Measurements from ENCODE around the gene CGAS. TPM values are rescaled to one million over a fixed set of nuclear protein-coding genes. Genes with fewer than 3 reads are reported as not detected.
A peak's percentile ranks its signal among the peaks of the same experiment; 100 is the strongest.

CGAS gene
- total RNA-seq, 2 experiments from 2014 or later = 11.0 to 11.9 TPM

DNA sequence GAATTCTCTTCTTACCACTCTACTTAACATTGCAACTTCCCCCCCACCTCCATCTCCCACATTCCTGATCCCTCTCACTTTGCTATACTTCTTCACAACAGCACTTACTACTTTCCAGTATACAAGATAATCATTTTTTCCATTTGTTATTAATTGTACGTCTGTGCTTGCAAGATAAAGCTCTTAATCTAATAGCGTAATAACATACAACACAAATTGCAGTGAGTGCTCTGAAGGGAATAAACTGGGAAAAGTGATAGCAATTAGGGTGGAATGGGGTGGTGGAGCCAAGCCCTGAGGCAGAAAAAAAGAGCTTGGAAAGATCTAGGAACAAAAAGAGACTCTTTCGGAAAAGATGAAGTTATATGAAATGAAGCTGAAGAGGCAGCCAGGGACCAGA is 8.5 kb downstream of the CGAS start:
- H3K4me1 Mint-ChIP-seq (ENCODE audit: low read depth) = peaks cover 23% of the 10 kb centered on the region
- Histone ChIP-seq H3K4me1 (ENCODE audit: insufficient read depth, low read length) (peaks cover 23% of the 10 kb centered on the region), H3K27me3 (ENCODE audit: control insufficient read depth in 1 of 2, insufficient read depth in 2 of 2, low read length in 2 of 2) (no peaks in the 10 kb centered on the region), H3K4me3 (ENCODE audit: low read length) (no peak overlapping the region), H3K36me3 (ENCODE audit: insufficient read depth, low read length) (peaks cover 46% of the 10 kb centered on the region), H3K27ac (ENCODE audit: low read depth in 1 of 2, low read length in 2 of 2) (no peak overlapping the region), H3K9me3 (ENCODE audit: control insufficient read depth in 1 of 2, insufficient read depth in 1 of 2, low read length in 2 of 2) (no peaks in the 10 kb centered on the region)
- no peaks in the 10 kb centered on the region for H3K27me3 Mint-ChIP-seq
- DNase-seq = no peak
- ChIA-PET POLR2A (interaction anchor here (2.4 kb wide), 1 partner anchor 18 kb away, joined by 6 read pairs; the partner anchor contains the start of gene MTO1), CTCF (no interaction called here)
- no peak overlapping the region for H3K27ac Mint-ChIP-seq
- TF ChIP-seq CTCF (IDR thresholded peaks at IDR 0.05) = no peak
- H3K4me3 Mint-ChIP-seq = no peak overlapping the region
- intact Hi-C loops (cut with DNase I, micrococcal nuclease) = no loop called here
- H3K9me3 Mint-ChIP-seq = no peaks in the 10 kb centered on the region
- no peak for ATAC-seq (ENCODE audit: poor library complexity)
- peaks cover 65% of the 10 kb centered on the region for H3K36me3 Mint-ChIP-seq (ENCODE audit: low read depth)

- Mint-ChIP-seq H3K36me3 (ENCODE audit: low read depth) (peaks cover 57% of the 10 kb centered on the region), H3K4me3 (no peak overlapping the region), H3K4me1 (ENCODE audit: low read depth) (peaks cover 4% of the 10 kb centered on the region), H3K27me3 (no peaks in the 10 kb centered on the region), H3K9me3 (no peaks in the 10 kb centered on the region), H3K27ac (no peak overlapping the region)
- no peak for DNase-seq
- ChIA-PET CTCF (no interaction called here), POLR2A (interaction anchor here (0.9 kb wide), 1 partner anchor 26 kb away, joined by 3 read pairs; the partner anchor contains the start of gene MTO1)
- no peak overlapping the region for H3K27ac ChIP-seq (ENCODE audit: low read depth in 1 of 2, low read length in 2 of 2)
- H3K4me3 ChIP-seq (ENCODE audit: low read length) = no peak overlapping the region
- intact Hi-C loops (cut with DNase I, micrococcal nuclease) = no loop called here
- peaks cover 72% of the 10 kb centered on the region for H3K36me3 ChIP-seq (ENCODE audit: insufficient read depth, low read length)
- no peaks in the 10 kb centered on the region for H3K27me3 ChIP-seq (ENCODE audit: control insufficient read depth in 1 of 2, insufficient read depth in 2 of 2, low read length in 2 of 2)
- H3K4me1 ChIP-seq (ENCODE audit: insufficient read depth, low read length) = peaks cover 7% of the 10 kb centered on the region
- TF ChIP-seq CTCF (IDR thresholded peaks at IDR 0.05) = no peak
- no peaks in the 10 kb centered on the region for H3K9me3 ChIP-seq (ENCODE audit: control insufficient read depth in 1 of 2, insufficient read depth in 1 of 2, low read length in 2 of 2)
- no peak for ATAC-seq (ENCODE audit: poor library complexity)
These were observed 16.9 kb downstream of the CGAS start for GRCh38 chr6:73435236-73435635.

GRCh38 chr6:73421534-73421933 is 30.6 kb downstream of the CGAS start:
- Histone ChIP-seq H3K36me3 (ENCODE audit: insufficient read depth, low read length) (peaks cover 13% of the 10 kb centered on the region), H3K27me3 (ENCODE audit: control insufficient read depth in 1 of 2, insufficient read depth in 2 of 2, low read length in 2 of 2) (no peaks in the 10 kb centered on the region), H3K9me3 (ENCODE audit: control insufficient read depth in 1 of 2, insufficient read depth in 1 of 2, low read length in 2 of 2) (no peaks in the 10 kb centered on the region), H3K4me1 (ENCODE audit: insufficient read depth, low read length) (peaks cover 22% of the 10 kb centered on the region), H3K4me3 (ENCODE audit: low read length) (no peak overlapping the region), H3K27ac (ENCODE audit: low read depth in 1 of 2, low read length in 2 of 2) (peak overlapping the region in 1 of 2 donors; percentile 82)
- ATAC-seq (ENCODE audit: poor library complexity) (no peak), DNase-seq (peak in 1 of 14 experiments; percentile 5)
- ChIA-PET CTCF (no interaction called here), POLR2A (interaction anchor here (1.5 to 1.9 kb wide), 4 partner anchors 27 to 40 kb away, joined by 6 to 13 read pairs (median 8); partner anchors contain the start of genes DDX43 and MTO1)
- Mint-ChIP-seq H3K9me3 (no peaks in the 10 kb centered on the region), H3K27me3 (no peaks in the 10 kb centered on the region), H3K4me1 (ENCODE audit: low read depth) (peaks cover 21% of the 10 kb centered on the region), H3K36me3 (ENCODE audit: low read depth) (peaks cover 29% of the 10 kb centered on the region), H3K27ac (peak overlapping the region; percentile 98), H3K4me3 (no peak overlapping the region)
- intact Hi-C loops (cut with DNase I, micrococcal nuclease) = no loop called here
- TF ChIP-seq CTCF (IDR thresholded peaks at IDR 0.05) = no peak
